ENCODE data around the gene CHN1. TPM values are rescaled to one million over a fixed set of nuclear protein-coding genes. Genes with fewer than 3 reads are reported as not detected.
A peak's percentile ranks its signal among the peaks of the same experiment; 100 is the strongest.

Gene CHN1
- total and polyA plus RNA-seq, 2 of the 8 experiments (the other 6 are each of a cell fraction or from before 2014, with no cell fraction given): 54.0 to 65.7 TPM

GRCh38 chr2:174784909-174785308, 220.3 kb downstream of the CHN1 start:
- Histone ChIP-seq H4K20me1 (replicated peaks in 1 of 2; ENCODE audit: control insufficient read depth in 1 of 2, insufficient read depth in 2 of 2, low read length in 2 of 2) (no peaks in the 10 kb centered on the region), H3K23me2 (ENCODE audit: low read depth, low read length) (no peaks in the 10 kb centered on the region), H3K4me3 (ENCODE audit: extremely low read depth in 1 of 4, insufficient read depth in 2 of 4, low read depth in 3 of 4, low read length in 4 of 4) (no peak overlapping the region), H3K79me2 (ENCODE audit: control insufficient read depth in 1 of 2, insufficient read depth in 2 of 2, low read length in 2 of 2) (no peaks in the 10 kb centered on the region), H2BK120ac (replicated peaks; ENCODE audit: low read depth, low read length) (peak overlapping the region; percentile 17), H2AK5ac (ENCODE audit: low read depth, low read length) (0 out of 2 replicates have a peak overlapping the region, but pooled peaks have one; percentile 20), H4K8ac (ENCODE audit: extremely low read depth, insufficient read depth, low read length) (no peak overlapping the region), H4K91ac (replicated peaks; ENCODE audit: insufficient read length, low read length) (peak overlapping the region; percentile 22), H3K4me1 (replicated peaks in 1 of 4; ENCODE audit: control insufficient read depth in 3 of 4, insufficient read depth in 4 of 4, low read length in 3 of 4) (peaks cover 0 to 21% (median 5%) of the 10 kb centered on the region in 4 experiments; a peak in 6 of 7 replicates), H3K23ac (ENCODE audit: insufficient read length) (no peak overlapping the region), H3K9me3 (ENCODE audit: insufficient read depth in 2 of 2, low read depth in 1 of 2, low read length in 1 of 2) (no peaks in the 10 kb centered on the region), H3K27ac (ENCODE audit: low read depth, low read length) (no peak overlapping the region), H3K18ac (ENCODE audit: extremely low read depth, low read length) (no peak overlapping the region; the same call in 1 of the 2 replicates), H2BK12ac (ENCODE audit: low read depth, low read length) (peak overlapping the region; percentile 3; the same call in 1 of the 2 replicates), H2BK20ac (ENCODE audit: low read length) (peak overlapping the region; percentile 63; the same call in 1 of the 2 replicates), H3K4me2 (ENCODE audit: insufficient read depth in 1 of 2, low read depth in 2 of 2, low read length in 2 of 2) (no peak overlapping the region), H3K4ac (replicated peaks; ENCODE audit: insufficient read length, low read depth, low read length) (no peak overlapping the region), H2AFZ (ENCODE audit: low read length) (no peak overlapping the region), H3K14ac (ENCODE audit: insufficient read length) (no peak overlapping the region), H2BK5ac (ENCODE audit: low read depth, low read length) (peak overlapping the region; percentile 18; the same call in 1 of the 2 replicates), H3K9ac (replicated peaks in 1 of 4; ENCODE audit: extremely low read depth in 1 of 4, low read depth in 3 of 4, low read length in 3 of 4) (no peak overlapping the region), H2BK15ac (ENCODE audit: low read length) (peak overlapping the region; percentile 1; the same call in 1 of the 2 replicates), H3K56ac (replicated peaks; ENCODE audit: insufficient read length, low read depth, low read length) (no peak overlapping the region), H3K36me3 (ENCODE audit: control insufficient read depth in 2 of 4, insufficient read depth in 4 of 4, low read length in 3 of 4) (no peaks in the 10 kb centered on the region), H3K27me3 (replicated peaks in 1 of 4; ENCODE audit: control insufficient read depth in 3 of 4, extremely low read depth in 1 of 4, insufficient read depth in 3 of 4, low read length in 3 of 4) (no peaks in the 10 kb centered on the region), H3K79me1 (ENCODE audit: low read depth, low read length) (no peaks in the 10 kb centered on the region), H4K5ac (ENCODE audit: insufficient read length, low read depth, low read length) (no peak overlapping the region)
- FAIRE-seq: no peak
- ChIA-PET POLR2A (ENCODE audit: partially characterized antibody) (interaction anchor here (2.3 kb wide), 1 partner anchor 14 kb away, joined by 8 read pairs; no protein-coding TSS in a partner anchor), CTCF (ENCODE audit: partially characterized antibody) (interaction anchor here (0.6 to 2.5 kb wide), 6 partner anchors 9 to 237 kb away, joined by 3 to 32 read pairs (median 6); no protein-coding TSS in a partner anchor)
- 96% methylated on average over 5 of the region's 5 CpGs; no CpG with 5 or more reads in 1 of the 2 experiments for WGBS, 2 experiments (ENCODE audit: extremely low coverage in 1 of 2, insufficient coverage in 1 of 2, insufficient read length in 1 of 2, insufficient replicate concordance in 2 of 2, low coverage in 1 of 2, low lambda C conversion rate in 2 of 2, missing lambda C conversion rate in 1 of 2)
- DNase-seq (ENCODE audit: low read depth in 1 of 2, low spot score in 2 of 2): no peak
- TF ChIP-seq NRF1 (IDR thresholded peaks at IDR 0.05; ENCODE audit: low read depth, low read length) (no peak), JUND (IDR thresholded peaks at IDR 0.05; ENCODE audit: low read length) (no peak), CEBPB (IDR thresholded peaks at IDR 0.05; ENCODE audit: low read depth, low read length) (no peak), BRCA1 (IDR thresholded peaks at IDR 0.05; ENCODE audit: low read depth, low read length) (no peak), SIN3A (conservative IDR thresholded peaks at IDR 0.05 in 1 of 2, IDR thresholded peaks at IDR 0.05 in 1 of 2; ENCODE audit: low read depth in 1 of 2, low read length in 2 of 2) (no peak)

Data from H1 (cell line).